ENCODE measurements around the gene FAM120C.

The FAM120C gene

GRCh38 chrX:54024350-54024749 lies 158.7 kb downstream of the FAM120C start:
- DNase-seq: no peak
